Stomach smooth muscle (tissue), 2 donors: ENCODE data around the gene SYNPO.

Source experiments
- H3K27ac ChIP-seq: one replicate; pipeline ENCODE4 v1.7.0; 2013; ENCODE audit warnings: mild to moderate bottlenecking, low read length, inconsistent platforms
- H3K27me3 ChIP-seq, 2 donors: one replicate each; pipeline ENCODE4 v1.7.0; 2013; ENCODE audit warnings: low read length in 2 of 2; ENCODE audit not compliant: insufficient read depth in 2 of 2, control insufficient read depth in 1 of 2
- H3K36me3 ChIP-seq, 2 donors: one replicate each; pipeline ENCODE4 v1.7.0; 2013; ENCODE audit warnings: low read length in 2 of 2; ENCODE audit not compliant: control insufficient read depth in 2 of 2, insufficient read depth in 2 of 2
- H3K4me1 ChIP-seq: one replicate; pipeline ENCODE4 v1.7.0; 2013; ENCODE audit warnings: low read length; ENCODE audit not compliant: control insufficient read depth, insufficient read depth
- H3K4me3 ChIP-seq, 2 donors: one replicate each; pipeline ENCODE4 v1.7.0; 2013; ENCODE audit warnings: low read length in 2 of 2
- H3K9ac ChIP-seq, 2 donors: one replicate each; pipeline ENCODE4 v1.7.0; 2013; ENCODE audit warnings: low read length in 2 of 2, mild to moderate bottlenecking in 1 of 2
- H3K9me3 ChIP-seq, 2 donors: one replicate each; pipeline ENCODE4 v1.7.0; 2013; ENCODE audit warnings: low read length in 2 of 2; ENCODE audit not compliant: control insufficient read depth in 2 of 2
- donor health status: healthy.
- donor health status: Pancreatic carcinoma.

The SYNPO gene

DNA sequence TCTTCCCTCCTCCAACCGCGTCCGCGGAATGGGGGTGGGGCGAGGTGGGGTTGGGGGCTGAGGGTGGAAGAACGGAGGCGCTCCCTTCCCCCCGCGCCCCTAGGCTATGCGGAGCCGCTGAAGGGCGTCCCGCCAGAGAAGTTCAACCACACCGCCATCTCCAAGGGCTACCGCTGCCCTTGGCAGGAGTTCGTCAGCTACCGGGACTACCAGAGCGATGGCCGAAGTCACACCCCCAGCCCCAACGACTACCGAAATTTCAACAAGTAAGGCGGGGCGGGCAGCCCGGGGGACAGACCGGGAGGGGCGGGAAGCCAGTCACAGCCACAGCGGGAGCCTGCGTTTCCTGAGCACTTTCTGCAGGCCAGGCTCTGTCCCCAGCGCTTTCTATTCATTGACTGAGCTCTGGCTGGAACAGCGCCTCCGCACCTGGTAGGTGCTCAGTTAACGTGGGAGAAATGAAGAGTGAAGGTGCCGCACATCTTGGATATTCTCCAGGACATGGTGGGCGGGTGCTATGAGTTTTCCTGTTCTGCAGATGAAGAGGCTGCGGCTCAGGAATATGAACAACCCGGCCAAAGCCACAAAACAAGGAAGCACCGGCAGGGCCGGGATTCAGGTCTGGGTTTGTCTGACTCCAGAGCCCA lies 31.9 kb downstream of the SYNPO start:
- H3K4me3 ChIP-seq: peak overlapping the region; percentile 77 to 87
- H3K36me3 ChIP-seq: no peaks in the 10 kb centered on the region
- peak overlapping the region; percentile 45 to 47 for H3K9ac ChIP-seq
- peaks cover 28% of the 10 kb centered on the region for H3K4me1 ChIP-seq
- H3K27ac ChIP-seq: no peak overlapping the region
- H3K27me3 ChIP-seq: peaks cover 5 to 6% of the 10 kb centered on the region in 2 donors
- no peaks in the 10 kb centered on the region for H3K9me3 ChIP-seq

DNA sequence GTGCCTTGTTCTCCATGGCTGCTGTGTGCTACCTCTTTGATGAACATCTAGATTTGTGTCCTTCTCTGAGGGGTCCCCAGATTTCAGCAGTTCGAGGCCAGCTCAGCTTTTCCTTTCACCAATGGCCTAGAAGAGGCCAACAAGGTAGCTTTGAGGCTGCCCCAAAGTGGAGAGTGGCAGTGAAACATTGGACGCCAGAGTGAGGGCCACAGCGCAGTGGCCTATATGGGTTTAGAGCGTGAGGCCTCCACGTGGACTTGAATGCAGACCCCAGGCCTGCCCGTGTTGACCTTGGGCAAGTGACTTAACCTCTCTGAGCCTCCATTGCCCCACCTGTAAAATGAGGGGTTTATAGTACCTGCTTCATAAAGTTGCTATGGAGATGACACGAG lies 32.4 kb downstream of the SYNPO start:
- no peaks in the 10 kb centered on the region for H3K9me3 ChIP-seq
- no peaks in the 10 kb centered on the region for H3K36me3 ChIP-seq
- peak overlapping the region; percentile 77 to 87 for H3K4me3 ChIP-seq
- no peak overlapping the region for H3K27ac ChIP-seq
- peak overlapping the region; percentile 0 to 47 for H3K9ac ChIP-seq
- peaks cover 28% of the 10 kb centered on the region for H3K4me1 ChIP-seq
- peaks cover 5 to 6% of the 10 kb centered on the region in 2 donors for H3K27me3 ChIP-seq

DNA sequence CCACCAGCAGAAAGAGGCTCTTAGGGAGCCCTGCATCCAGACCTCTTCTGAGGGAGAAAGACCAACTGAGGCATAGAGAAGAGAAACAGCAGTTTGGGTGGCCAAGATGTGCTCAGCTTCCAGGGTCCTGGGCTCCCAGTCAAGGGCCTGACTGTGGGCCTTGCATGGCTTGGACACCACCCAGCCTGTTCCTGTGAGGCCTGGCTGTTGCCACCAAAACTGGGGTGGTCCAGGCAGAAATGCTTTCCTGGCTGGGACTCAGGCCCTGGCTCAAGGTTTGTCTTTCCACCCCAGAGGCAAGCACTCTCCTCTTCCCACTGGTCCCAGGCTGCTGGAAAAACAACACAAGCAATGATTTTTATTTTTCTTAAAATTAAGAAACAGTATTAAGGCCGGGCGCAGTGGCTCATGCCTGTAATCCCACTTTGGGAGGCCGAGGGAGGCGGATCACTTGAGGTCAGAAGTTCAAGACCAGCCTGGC lies 33.9 kb downstream of the SYNPO start:
- H3K9ac ChIP-seq: no peak overlapping the region
- H3K4me3 ChIP-seq: no peak overlapping the region
- no peak overlapping the region for H3K27ac ChIP-seq

DNA sequence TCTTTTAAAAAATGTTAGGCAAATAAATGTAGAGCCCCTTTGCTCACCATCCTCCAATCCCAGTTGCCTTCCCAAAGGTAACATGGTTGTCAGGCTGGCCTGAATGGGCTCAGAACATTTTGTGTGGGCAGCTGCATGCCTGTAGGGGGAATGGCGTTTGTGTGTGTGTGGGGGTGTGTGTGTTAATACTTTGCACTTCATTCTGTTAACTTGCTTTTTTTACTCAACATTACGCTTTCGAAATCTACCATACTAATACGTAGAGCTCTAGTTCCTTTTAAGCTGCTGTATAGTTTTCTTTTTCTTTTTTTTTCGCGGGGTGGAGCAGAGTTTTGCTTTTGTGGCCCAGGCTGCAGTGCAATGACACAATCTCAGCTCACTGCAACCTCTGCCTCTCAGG lies 34.6 kb downstream of the SYNPO start:
- Histone ChIP-seq H3K9me3 (no peaks in the 10 kb centered on the region), H3K27me3 (peaks cover 3 to 6% of the 10 kb centered on the region in 2 donors), H3K27ac (no peak overlapping the region), H3K36me3 (peaks cover 0 to 3% of the 10 kb centered on the region in 2 donors), H3K4me3 (no peak overlapping the region), H3K9ac (no peak overlapping the region), H3K4me1 (peaks cover 28% of the 10 kb centered on the region)

More for the DNA sequence above, 33.9 kb downstream of the SYNPO start:
- no peaks in the 10 kb centered on the region for H3K9me3 ChIP-seq
- H3K27me3 ChIP-seq: peaks cover 5 to 6% of the 10 kb centered on the region in 2 donors
- peaks cover 0 to 3% of the 10 kb centered on the region in 2 donors for H3K36me3 ChIP-seq
- peaks cover 28% of the 10 kb centered on the region for H3K4me1 ChIP-seq

DNA sequence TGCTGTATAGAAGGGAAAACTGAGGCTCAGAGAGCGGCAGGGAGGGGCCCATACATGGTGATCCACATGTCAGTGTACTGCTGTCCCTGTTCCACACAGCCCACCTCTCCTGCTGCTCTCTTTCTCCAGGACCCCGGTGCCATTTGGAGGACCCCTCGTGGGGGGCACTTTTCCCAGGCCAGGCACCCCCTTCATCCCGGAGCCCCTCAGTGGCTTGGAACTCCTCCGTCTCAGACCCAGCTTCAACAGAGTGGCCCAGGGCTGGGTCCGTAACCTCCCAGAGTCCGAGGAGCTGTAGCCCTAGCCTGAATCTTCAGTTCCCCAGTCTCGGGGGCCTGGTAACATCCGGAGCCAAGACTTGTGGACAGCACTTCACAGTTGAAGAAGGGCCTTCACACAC lies 36.1 kb downstream of the SYNPO start:
- Histone ChIP-seq H3K27ac (no peak overlapping the region), H3K9me3 (no peaks in the 10 kb centered on the region), H3K27me3 (peaks cover 2 to 5% of the 10 kb centered on the region in 2 donors), H3K9ac (no peak overlapping the region), H3K36me3 (peaks cover 0 to 3% of the 10 kb centered on the region in 2 donors), H3K4me1 (peaks cover 19% of the 10 kb centered on the region), H3K4me3 (no peak overlapping the region)

DNA sequence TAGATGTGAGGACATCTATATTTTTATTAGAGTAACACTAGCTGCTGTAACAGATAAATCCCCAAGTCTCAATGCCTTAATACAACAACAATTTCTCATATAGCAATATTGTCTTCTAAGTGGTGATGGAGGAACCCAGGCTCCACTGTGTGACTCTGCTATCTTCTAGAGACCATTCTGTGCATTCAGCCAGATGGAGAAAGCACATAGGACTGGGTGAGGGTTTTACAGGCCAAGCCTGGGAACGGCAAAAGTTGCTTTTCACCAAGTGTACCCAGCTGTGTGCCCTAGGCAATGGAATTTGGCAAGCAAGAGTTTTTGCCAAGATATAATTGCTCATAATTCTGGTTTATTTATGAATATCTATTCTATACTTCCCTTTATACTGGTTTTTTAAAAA lies 48.7 kb downstream of the SYNPO start:
- H3K27ac ChIP-seq: no peak overlapping the region
- no peaks in the 10 kb centered on the region for H3K9me3 ChIP-seq
- H3K27me3 ChIP-seq: no peaks in the 10 kb centered on the region
- H3K36me3 ChIP-seq: peaks cover 24 to 32% of the 10 kb centered on the region in 2 donors
- H3K4me1 ChIP-seq: no peaks in the 10 kb centered on the region
- no peak overlapping the region for H3K4me3 ChIP-seq
- H3K9ac ChIP-seq: no peak overlapping the region

DNA sequence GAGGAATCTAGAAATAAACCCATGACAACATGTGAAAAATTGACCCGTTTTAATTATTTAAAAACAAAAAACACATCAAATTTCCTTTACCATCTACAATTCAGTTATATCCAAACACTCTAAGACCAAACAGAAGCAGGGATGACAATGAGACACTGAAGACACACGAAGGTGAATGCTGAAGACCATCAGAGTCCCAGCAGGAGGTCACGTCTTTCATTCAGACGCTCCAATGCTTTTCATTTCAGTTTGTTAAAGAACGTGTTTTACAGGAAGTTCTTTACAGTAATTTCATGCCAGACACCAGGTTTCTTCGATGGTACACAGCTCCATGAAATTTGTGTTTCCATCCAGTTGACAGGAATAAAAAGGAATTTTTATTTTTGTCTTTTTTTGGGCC lies 50.3 kb downstream of the SYNPO start:
- Histone ChIP-seq H3K27me3 (no peaks in the 10 kb centered on the region), H3K9me3 (no peaks in the 10 kb centered on the region), H3K27ac (no peak overlapping the region), H3K9ac (no peak overlapping the region), H3K36me3 (peaks cover 41 to 48% of the 10 kb centered on the region in 2 donors), H3K4me3 (no peak overlapping the region), H3K4me1 (no peaks in the 10 kb centered on the region)

DNA sequence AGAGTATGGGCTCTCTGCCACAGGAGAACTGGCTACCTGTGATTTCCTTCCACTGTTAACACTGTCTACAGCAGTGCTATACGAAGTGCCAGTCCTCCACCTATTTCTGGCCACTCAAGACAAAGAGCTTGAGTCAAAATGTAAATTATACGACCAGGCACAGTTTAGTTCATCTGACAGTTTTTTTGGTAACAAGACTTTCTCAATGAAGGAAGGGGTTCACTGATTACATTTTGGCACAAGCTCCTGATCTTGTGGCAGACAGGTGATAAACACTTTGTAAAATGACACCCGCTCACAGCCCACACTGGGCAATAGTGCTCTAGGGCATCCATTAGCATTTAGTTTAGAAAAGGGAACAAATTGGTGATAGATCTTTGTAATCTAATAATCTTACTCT lies 51.8 kb downstream of the SYNPO start:
- Histone ChIP-seq H3K9me3 (no peaks in the 10 kb centered on the region), H3K27me3 (no peaks in the 10 kb centered on the region), H3K4me1 (no peaks in the 10 kb centered on the region), H3K4me3 (no peak overlapping the region), H3K9ac (no peak overlapping the region), H3K27ac (no peak overlapping the region), H3K36me3 (peaks cover 55 to 62% of the 10 kb centered on the region in 2 donors)

DNA sequence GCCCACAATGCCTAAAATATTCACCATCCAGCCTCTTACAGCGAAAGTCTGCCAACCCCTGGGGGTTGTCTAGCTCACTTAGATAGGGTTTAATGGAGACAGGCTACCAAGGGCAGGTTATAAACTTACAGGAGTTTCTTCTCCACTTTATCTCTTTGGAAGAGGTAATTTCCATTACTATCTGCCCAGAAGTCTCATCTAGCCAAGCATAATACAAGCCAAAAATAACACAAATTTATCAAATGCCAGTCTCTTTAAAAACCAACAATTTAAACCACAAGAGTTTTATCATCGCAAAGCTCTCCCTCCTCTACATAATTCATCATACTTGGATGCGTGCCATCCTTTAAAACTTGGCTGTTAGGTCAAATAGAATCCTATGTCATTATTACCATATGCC lies 54.2 kb downstream of the SYNPO start:
- H3K9me3 ChIP-seq: no peaks in the 10 kb centered on the region
- no peaks in the 10 kb centered on the region for H3K27me3 ChIP-seq
- peaks cover 66 to 71% of the 10 kb centered on the region in 2 donors for H3K36me3 ChIP-seq
- no peak overlapping the region for H3K27ac ChIP-seq
- no peak overlapping the region for H3K4me3 ChIP-seq
- no peak overlapping the region for H3K9ac ChIP-seq
- H3K4me1 ChIP-seq: peaks cover 3% of the 10 kb centered on the region

DNA sequence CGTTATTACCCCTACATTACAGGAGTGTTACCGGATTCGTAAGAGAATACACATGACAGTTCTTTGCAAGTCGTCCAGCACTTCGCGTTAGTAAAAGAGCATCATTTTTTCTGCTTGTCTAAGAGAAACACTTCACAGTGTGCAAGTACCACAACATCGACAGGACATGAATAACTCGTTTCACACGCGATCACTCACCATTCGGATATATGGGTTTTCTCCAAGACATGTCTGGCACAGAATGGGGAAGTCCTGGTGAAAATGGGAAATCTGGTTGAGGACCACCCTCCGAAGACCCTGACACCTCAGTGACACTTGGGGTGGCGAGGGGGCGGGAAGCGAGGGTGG lies 59.8 kb downstream of the SYNPO start:
- H3K4me1 ChIP-seq: peaks cover 5% of the 10 kb centered on the region
- peaks cover 28 to 30% of the 10 kb centered on the region in 2 donors for H3K36me3 ChIP-seq
- H3K27me3 ChIP-seq: no peaks in the 10 kb centered on the region
- H3K9me3 ChIP-seq: no peaks in the 10 kb centered on the region
- H3K27ac ChIP-seq: peak overlapping the region; percentile 95
- H3K4me3 ChIP-seq: peak overlapping the region; percentile 82 to 95
- H3K9ac ChIP-seq: peak overlapping the region; percentile 97

DNA sequence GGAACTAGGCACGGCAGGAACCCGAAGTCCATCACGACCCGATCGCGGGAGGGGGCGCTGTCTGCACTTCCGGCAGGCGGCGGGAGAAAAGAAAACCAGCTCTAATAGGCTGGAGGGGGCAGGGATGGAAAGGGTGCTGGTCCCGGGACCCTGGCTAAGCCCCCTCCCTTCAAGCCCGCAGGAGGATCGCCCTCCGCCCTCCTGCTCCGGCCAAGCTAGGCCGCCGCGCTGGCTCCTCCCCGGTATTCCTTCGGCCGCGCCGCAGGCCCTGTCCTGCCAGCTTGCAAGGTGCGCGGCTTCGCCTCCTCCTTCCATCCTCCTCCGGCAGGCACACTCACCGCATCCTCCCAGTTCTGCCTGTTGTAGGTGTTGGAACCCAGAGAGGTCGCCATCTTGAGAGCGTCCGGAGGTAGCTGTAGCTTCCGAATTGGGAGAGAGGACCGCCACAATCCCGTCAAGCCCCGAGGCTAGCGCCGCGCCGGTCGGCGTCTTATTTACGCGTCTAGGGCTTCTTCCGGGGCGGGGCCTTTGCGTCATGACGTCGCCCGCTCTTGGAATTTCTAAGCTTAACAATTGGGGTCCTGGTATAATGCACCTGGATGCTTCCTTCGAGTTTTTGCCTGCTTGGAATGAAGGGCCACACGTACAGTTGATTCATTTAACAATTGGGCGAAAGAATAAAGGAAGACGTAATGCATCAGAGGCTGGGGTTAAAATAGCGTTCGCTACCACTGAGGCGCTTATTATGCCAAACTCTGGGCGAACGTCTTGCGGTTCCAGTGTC lies 60.3 kb downstream of the SYNPO start, which contains the start of gene RBM22:
Gene RBM22 (minus strand): TSS at position 469 of the 784 bp plus-strand sequence. CDS start 77 bp downstream, at position 392.
- H3K9me3 ChIP-seq: no peaks in the 10 kb centered on the region
- peaks cover 22 to 25% of the 10 kb centered on the region in 2 donors for H3K36me3 ChIP-seq
- H3K27ac ChIP-seq: peak within 1 kb of the TSS; percentile 95
- H3K9ac ChIP-seq: peak within 1 kb of the TSS; percentile 97
- H3K4me1 ChIP-seq: peaks cover 5% of the 10 kb centered on the region
- no peaks in the 10 kb centered on the region for H3K27me3 ChIP-seq
- peak within 1 kb of the TSS; percentile 82 to 95 for H3K4me3 ChIP-seq
